GM19328 (cell line): Measurements from ENCODE around the gene PORCN.
"Not testable (repeated sequence)": the region's sequence is repeated elsewhere in the genome, so short reads cannot be mapped to it uniquely, and the experiment has no call there.

Source experiments
- ATAC-seq: cut with Tn5 transposase; IDR thresholded peaks from one replicate; pipeline ENCODE4 v1.9.1; 2021; ENCODE audit warnings: mild to moderate bottlenecking, moderate library complexity; ENCODE audit not compliant: unreplicated experiment

PORCN gene

DNA sequence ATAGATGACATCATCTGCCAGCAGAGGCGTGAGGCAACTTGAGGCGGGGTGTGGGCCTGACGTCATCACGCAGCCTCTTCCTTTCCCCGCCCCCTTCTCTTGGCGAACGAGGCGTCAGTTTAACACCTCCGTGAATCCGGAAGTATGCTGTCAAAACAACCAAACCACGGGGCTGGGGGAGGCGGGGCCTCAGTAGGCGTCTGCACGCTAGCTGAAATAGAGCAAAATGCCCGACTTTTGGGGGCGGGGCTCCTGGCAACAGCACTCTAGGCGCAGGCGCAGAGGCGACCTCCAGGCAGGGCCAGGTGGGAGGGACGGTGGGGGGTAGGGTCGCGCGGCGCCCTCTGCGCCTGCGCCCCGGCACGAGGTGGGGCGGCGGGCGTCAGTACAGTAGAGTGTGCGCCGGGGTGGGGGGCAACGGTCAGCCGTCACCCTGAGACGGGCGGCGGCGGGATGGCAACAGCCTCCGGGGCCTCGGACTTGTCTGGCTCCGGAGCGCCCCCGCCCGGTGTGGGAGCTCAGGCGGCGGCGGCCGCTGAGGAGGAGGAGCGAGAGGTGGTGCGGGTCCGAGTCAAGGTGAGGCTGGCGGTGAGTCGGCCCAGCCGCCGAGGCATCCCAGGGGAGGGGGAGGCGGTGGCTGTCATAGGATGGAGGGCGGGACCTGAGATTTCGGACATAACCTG, 30.7 kb downstream of the PORCN start, which contains the start of gene TBC1D25:
Gene TBC1D25, plus strand, starts transcription at position 370 of the 683 bp plus-strand sequence. Its CDS starts 84 bp downstream, at position 454.
- peak; percentile 68 for ATAC-seq

DNA sequence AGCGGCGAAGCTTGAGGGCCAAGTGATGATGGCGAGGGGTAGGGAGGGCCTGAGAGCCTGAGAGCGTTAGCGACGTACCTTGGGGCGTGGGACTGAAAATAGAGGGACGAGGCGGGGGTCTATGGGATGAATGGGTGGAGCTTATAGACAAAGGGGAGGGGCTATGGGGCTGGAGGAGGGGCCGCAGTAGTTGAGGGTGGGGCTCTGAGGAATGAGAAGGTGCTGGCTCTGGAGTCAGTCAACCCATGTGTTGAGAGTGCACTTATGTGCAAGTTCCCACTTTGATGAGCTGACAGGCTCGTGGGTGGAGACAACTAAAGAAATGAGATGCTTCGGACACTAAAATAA, 31.2 kb downstream of the PORCN start:
- ATAC-seq: peak; percentile 41

GRCh38 chrX:48540480-48540879, 31.7 kb downstream of the PORCN start:
- no peak for ATAC-seq

GRCh38 chrX:48541140-48541814, 32.5 kb downstream of the PORCN start:
- no peak for ATAC-seq

DNA sequence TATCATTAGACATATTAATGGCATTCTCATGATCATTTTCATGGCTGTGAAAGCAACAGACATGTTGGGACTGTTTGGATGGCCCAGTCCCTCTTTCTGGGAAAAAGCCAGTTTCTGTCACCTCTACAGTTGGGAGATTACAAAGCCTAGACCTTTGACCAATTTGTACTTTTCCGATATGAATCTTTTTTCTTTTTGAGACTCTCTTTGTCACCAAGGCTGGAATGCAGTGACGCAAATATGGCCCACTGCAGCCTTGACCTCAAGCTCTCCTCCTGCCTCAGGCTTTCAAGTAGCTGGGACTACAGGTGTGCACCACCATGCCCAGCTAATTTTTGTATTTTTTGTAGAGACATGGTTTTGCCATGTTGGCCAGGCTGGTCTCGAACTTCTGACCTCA, 40.1 kb downstream of the PORCN start:
- ATAC-seq: no peak

DNA sequence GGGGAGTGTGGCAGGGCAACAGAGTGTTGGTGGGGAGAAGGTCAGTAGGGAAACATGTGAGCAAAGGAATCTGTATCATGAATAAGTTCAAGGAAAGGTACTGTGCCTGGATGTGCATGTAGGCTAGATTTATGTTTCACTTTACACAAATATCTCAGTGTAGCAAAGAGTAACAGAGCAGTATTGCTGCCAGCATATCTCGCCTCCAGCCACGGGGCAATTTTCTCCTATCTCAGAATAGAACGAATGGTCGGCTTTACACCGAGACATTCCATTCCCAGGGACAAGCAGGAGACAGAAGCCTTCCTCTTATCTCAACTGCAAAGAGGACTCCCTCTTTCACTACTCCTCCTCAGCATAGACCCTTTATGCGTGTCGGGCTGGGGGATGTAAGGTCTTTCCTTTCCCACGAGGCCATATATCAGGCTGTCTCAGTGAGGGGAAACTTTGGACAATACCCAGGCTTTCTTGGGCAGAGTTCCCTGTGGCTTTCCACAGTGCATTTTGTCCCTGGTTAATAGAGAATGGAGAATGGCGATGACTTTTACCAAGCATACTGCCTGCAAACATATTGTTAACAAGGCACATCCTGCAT, 47.0 kb downstream of the PORCN start:
- not testable (repeated sequence) for ATAC-seq

DNA sequence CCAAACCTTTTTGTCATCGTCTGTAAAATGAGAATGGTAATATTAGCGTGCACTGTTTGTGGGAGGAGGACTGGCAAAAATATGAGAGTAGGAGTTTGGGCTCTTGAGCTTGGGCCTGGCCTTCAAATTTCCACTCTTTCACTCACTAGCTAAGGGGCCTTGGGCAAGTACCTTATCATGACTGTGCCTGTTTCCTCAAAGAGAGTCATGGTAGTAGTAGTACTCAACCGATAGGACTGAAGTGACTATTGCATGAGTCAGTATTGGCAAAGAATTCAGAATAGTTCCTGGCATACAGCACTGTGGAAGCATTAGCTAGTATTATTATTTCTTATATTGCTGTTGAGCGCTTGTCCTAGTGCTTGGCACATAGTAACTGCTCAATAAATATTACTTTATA, 49.5 kb downstream of the PORCN start:
- ATAC-seq: no peak

- no peak for ATAC-seq
These were observed 50.8 kb downstream of the PORCN start for GRCh38 chrX:48559636-48560035.

DNA sequence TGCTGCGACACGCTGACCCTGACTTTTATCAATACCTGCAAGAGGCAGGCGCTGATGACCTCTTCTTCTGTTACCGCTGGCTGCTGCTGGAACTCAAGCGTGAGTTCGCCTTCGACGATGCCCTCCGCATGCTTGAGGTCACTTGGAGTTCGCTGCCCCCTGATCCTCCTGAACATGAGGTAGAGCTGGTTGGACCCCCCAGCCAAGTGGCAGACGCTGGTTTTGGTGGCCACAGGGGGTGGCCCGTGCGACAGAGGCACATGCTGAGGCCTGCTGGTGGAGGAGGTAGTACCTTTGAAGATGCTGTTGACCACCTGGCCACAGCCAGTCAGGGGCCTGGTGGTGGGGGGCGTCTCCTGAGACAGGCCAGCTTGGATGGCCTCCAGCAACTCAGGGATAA, 51.3 kb downstream of the PORCN start:
- no peak for ATAC-seq

DNA sequence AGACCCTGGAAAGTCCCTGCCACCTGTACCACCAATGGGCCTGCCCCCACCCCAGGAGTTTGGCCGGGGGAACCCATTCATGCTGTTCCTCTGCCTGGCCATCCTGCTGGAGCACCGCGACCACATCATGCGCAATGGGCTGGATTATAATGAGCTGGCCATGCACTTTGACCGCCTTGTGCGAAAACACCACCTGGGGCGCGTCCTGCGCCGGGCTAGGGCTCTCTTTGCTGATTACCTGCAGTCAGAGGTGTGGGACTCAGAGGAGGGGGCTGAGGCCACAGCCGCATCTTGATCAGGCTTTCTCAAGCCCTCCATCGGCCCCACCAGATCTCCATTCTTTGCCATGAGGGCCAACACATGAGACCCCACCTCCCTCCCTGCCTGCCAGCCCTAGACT, 51.9 kb downstream of the PORCN start:
- ATAC-seq: no peak

DNA sequence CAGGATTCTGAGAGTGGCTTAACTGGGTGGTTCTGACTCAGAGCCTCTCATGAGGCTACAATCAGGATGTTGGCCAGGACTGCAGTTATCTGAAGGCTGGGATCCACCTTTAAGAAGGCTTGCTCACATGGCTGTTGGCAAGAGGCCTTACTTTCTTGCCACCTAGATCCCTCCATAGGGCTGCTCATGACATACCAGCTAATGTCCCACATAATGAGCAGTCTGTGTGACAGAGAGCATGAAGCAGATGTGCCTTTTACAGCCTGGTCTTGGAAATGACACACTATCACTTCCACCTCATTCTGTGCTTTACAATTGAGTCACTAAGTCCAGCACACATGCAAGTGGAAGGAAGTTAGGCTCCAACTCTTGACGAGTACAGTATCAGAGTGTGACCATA, 61.2 kb downstream of the PORCN start:
- ATAC-seq: no peak
